LNCaP clone FGC (cell line): Measurements from ENCODE around the gene F12.

Experiments used
- DNase-seq: peaks from one replicate; pipeline ENCODE4 v3.0.0-alpha.2; 2011; ENCODE audit warnings: low read depth
- H3K4me3 ChIP-seq: 2 replicates; pipeline ENCODE4 v1.5.1; 2011; ENCODE audit warnings: mild to moderate bottlenecking, low read depth, low read length, control low read depth
- CTCF ChIP-seq: IDR thresholded peaks from 2 replicates; pipeline ENCODE4 v1.5.1; 2012; ENCODE audit warnings: mild to moderate bottlenecking; ENCODE audit not compliant: control insufficient read depth, insufficient read depth; ENCODE audit errors: extremely low read depth

The F12 gene

GRCh38 chr5:177389241-177390169 is 19.9 kb downstream of the F12 start:
- TF ChIP-seq CTCF: no peak
- H3K4me3 ChIP-seq: no peak overlapping the region
- DNase-seq: no peak

- no peak for TF ChIP-seq CTCF
- DNase-seq: no peak
- no peak overlapping the region for H3K4me3 ChIP-seq
Measured at GRCh38 chr5:177388521-177389052, 20.8 kb downstream of the F12 start.

GRCh38 chr5:177387405-177387804 is 22.0 kb downstream of the F12 start:
- no peak overlapping the region for H3K4me3 ChIP-seq
- TF ChIP-seq CTCF: no peak
- DNase-seq: no peak

GRCh38 chr5:177386542-177386941 is 22.8 kb downstream of the F12 start:
- H3K4me3 ChIP-seq: no peak overlapping the region
- DNase-seq: no peak
- no peak for TF ChIP-seq CTCF

- no peak for DNase-seq
- no peak overlapping the region for H3K4me3 ChIP-seq
- TF ChIP-seq CTCF: no peak
Measured at GRCh38 chr5:177385720-177386119, 23.6 kb downstream of the F12 start.

GRCh38 chr5:177384134-177384533 is 25.2 kb downstream of the F12 start, which contains the start of gene SLC34A1:
Gene SLC34A1 (plus strand): TSS chr5:177384434. CDS start chr5:177385742, 1,308 bp downstream.
- H3K4me3 ChIP-seq: no peak within 1 kb of the TSS
- DNase-seq: no peak
- TF ChIP-seq CTCF: no peak

GRCh38 chr5:177383181-177383580 is 26.2 kb downstream of the F12 start:
- DNase-seq: no peak
- no peak for TF ChIP-seq CTCF
- H3K4me3 ChIP-seq: no peak overlapping the region
